Forelimb muscle (tissue), 1 donor: ENCODE measurements around the gene CCT6B. TPM values are rescaled to one million over a fixed set of nuclear protein-coding genes. Genes with fewer than 3 reads are reported as not detected.
"Not testable (repeated sequence)": the region's sequence is repeated elsewhere in the genome, so short reads cannot be mapped to it uniquely, and the experiment has no call there.

Experiments used
- DNase-seq: peaks from one replicate; pipeline ENCODE4 v3.0.0-alpha.2; 2013; ENCODE audit warnings: low read depth
- polyA plus RNA-seq: library from polyadenylated mRNA; unstranded; fragments of 120-200 nt; gene quantifications from one replicate; pipeline ENCODE4 v1.2.1, GENCODE V29; 2013; ENCODE audit not compliant: insufficient read length

The CCT6B gene
- polyA plus RNA-seq, 1 donor, result 2.5 TPM

- peak; percentile 34 for DNase-seq
Observed at GRCh38 chr17:34980681-34981537, 19.6 kb upstream of the CCT6B start.

DNA sequence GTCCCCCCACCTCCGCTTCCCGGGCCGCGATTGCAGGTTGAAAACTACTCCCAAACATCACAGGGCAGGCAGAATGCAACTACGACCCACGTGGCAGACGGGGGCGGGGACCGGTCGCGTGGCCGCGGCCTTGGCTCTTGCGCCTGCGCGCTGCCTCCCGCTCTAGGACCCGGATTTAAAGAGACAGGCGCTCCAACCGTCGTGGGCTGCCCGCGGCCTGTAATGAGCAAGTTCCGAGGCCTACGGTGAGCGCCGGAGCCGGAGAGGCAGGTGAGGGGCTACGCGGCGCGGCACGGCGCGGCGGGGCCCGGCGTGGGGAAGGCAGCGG lies 19.1 kb upstream of the CCT6B start, which contains the start of gene LIG3:
Gene LIG3, plus strand, starts transcription at position 160 of the 328 bp plus-strand sequence. CDS start 2,494 bp downstream, outside the sequence.
- DNase-seq, result peak; percentile 88

GRCh38 chr17:34979650-34980352 lies 18.5 kb upstream of the CCT6B start:
- no peak for DNase-seq

DNA sequence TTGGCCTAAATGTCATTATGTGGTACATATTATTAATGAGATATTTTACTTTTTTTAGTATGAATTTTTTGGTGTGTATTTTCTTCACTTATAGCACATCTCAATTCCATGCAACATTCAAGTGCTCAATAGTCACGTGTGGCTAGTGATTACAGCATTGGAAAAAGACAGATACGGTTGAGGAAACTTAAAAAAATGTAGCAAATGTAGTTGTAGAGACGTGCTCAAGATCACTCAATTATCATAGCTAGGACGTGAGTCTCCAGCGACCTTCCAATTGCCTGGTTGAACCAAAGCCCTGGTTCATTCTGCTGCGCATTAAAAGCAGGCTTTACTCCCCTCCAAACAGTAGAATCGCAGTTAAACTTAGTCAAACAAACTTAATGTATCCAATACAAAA lies 17.9 kb upstream of the CCT6B start:
- no peak for DNase-seq

DNA sequence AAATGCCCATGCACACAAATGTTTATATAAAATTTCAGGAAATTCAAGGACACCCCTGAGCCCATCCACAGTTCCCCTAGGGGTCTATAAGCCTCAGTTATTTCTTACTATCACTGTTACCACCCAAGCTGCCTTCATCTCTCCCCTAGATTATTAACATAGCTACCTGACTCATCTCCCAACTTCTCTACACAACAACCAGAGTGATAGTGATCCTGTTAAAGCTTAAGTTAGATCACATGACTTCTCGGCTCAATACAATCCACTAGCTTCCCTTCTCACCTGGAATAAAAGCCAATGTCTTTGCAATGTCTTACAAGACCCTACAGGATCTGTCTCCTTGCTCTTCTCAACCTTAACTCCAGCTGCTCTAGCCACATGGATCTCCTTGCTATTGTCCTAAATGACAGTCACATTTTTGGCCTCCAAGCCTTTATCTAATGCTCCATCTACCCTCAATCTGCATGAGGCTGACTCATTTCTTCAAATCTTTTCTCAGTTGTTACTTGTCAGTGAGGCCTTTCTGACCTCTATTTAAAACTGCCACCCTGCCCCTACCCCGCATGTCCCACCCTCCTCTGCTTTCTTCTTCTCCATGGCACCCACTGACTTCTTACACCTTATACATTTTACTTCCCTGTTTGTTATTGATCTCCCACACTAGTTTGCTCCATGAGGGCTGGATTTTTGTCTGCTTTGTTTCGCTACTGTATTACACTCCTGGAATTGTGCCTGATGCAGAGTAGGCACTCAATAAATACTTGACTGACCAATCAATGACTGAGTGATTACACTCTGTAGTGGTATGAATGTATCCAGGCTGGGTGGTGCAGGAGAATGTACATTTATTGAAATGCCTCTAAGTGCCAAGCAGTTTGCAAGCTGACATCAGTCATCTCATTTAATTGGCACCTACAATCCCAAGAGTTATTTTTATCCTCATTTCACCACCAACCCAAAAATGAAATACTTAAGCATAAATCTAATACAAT lies 13.8 kb upstream of the CCT6B start:
- DNase-seq, result no peak

DNA sequence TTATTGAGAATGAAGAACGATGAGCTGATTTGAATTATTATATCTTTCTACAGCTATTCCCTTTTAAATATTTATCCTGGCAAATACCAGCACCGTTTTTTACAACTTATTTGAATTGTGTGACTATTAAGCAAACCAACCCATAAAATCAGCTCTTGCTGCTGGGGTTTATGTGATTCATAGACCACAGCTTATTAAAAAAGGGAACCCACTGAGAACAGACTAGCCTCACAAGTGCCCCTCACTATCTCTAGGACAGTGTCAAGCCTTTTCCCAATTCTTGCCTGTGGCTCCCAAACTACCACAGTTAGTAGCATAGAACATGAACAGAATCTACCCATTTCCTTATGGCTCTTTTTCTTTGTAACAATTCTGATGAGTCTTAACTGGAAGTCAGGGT lies 12.9 kb upstream of the CCT6B start:
- DNase-seq, result no peak

DNA sequence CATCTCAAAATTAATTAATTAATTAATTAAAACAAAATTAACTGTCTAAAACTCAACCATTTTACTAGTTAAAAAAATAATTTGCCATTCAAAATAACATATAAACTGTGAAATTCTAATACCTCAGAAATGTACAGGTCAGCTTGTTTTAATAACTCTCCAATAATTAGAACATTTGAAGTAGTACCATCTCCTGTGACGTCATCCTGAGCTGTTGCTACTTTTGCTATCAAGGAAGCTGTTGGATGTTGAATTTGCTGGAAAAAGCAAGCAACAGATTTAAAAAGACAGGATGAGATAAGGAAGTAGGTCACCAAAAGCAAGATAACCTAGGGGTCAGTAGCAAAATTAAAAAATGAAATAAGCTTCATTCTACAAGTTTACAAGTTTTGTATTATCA lies 2.8 kb downstream of the CCT6B start:
- no peak for DNase-seq

DNA sequence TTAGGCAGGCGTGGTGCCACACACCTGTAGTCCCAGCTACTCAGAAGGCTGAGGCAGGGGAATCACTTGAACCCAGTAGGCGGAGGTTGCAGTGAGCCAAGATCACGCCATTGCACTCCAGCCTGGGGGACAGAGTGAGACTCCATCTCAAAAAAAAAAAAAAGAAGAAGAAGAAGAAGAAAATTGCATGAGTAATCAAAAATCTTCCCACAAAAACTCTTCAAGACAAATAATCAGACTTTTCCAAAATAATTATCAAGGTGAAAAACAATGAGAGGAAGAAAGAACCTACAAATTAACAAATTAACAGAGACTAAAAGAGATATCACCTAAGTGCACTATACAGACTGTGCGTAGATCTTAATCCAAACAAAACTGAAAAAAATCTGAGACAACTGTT lies 10.5 kb downstream of the CCT6B start:
- not testable (repeated sequence) for DNase-seq

GRCh38 chr17:34930283-34930682 lies 31.0 kb downstream of the CCT6B start:
- no peak for DNase-seq

- no peak for DNase-seq
Observed at GRCh38 chr17:34926661-34927060, 34.6 kb downstream of the CCT6B start.

DNA sequence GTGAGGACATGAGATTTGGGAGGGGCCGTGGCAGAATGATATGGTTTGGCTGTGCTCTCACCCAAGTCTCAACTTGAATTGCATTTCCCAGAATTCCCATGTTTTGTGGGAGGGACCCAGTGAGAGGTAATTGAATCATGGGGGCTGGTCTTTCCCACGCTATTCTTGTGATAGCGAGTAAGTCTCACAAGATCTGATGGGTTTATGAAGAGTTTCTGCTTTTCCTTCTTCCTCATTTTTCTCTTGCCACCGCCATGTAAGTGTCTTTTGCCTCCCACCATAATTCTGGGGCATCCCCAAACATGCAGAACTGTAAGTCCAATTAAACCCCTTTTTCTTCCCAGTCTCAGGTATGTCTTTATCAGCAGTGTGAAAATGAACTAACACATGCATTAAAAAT lies 40.6 kb downstream of the CCT6B start:
- DNase-seq, result no peak

GRCh38 chr17:34917381-34917780 lies 43.9 kb downstream of the CCT6B start:
- DNase-seq, result no peak

DNA sequence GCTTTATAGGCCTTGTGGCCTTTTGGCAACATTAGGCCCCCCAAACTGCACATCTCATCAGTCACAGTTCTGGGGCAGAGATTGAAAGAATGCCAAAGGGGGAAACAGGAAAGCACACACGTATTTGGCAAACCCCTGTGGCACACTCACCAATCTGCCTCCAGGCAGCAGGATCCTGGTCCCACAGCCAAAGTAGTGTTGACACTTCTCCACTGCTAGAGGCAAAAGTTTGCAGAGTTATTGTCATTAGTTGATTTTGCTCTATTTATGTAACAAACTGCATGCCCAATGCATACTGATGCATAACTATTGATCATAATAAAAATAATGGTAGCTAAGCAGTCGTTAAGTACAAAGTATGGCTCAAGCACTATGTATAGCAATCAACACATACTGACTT lies 45.1 kb downstream of the CCT6B start:
- DNase-seq, result no peak

DNA sequence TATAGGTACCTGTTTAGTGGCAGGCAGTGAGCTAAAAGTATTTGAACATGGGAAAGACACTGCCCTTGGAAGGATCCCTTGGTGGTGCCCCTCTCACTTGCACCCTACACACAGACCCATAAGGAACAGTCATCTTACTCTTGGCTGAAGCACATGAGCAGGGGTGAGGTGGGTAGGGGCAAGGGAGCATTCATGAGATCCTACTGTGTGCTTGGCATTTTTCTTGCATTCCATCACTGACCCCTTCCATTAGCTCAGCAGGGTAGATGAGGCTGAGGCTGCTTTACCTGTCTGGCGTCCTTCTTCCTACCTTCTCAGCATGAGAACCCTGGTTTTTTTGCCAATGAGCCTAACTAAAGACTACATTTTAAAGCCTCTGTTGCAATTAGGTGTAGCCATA lies 48.3 kb downstream of the CCT6B start:
- DNase-seq, result no peak

DNA sequence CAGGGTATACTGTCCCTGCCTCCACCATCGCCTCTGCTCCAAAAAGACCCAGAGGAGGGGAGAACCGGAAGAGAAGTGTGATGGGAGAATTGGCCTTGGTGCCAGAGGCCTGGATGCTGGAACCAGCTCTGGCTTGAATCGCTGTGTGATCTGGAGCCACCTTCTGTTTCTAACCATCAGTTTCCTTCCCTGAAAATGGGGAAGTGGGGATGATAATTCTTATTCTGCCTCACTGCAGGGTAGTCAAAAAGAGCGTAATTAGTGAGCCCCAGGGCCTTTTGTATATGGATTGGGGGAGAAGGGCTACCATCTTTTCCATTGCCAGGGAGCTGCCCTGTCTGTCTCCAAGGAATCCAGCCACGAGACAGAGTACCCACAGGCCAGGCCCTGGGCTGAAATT lies 52.2 kb downstream of the CCT6B start:
- no peak for DNase-seq

- no peak for DNase-seq
Observed at GRCh38 chr17:34902831-34903547, 58.3 kb downstream of the CCT6B start.

- DNase-seq, result no peak
Observed at GRCh38 chr17:34899643-34900291, 61.5 kb downstream of the CCT6B start.

GRCh38 chr17:34895383-34895782 lies 65.9 kb downstream of the CCT6B start:
- DNase-seq, result no peak

DNA sequence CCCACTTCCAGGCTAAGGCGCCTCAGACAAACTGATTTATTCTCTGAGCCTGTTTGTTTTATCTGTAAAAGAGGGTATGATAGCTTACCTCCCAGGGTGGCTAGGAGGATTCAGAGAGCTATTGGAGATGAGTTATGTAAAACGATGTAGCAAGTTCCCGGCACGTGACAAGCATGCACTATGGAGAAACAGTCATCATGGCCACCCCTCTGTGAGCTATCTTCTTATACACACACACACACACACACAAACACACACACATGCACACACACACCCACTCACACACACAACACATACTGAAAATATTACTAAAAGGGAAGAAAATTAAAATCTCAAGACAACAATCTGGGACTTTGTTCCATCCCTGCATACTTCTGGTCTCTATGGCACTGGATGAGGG lies 66.3 kb downstream of the CCT6B start:
- no peak for DNase-seq

DNA sequence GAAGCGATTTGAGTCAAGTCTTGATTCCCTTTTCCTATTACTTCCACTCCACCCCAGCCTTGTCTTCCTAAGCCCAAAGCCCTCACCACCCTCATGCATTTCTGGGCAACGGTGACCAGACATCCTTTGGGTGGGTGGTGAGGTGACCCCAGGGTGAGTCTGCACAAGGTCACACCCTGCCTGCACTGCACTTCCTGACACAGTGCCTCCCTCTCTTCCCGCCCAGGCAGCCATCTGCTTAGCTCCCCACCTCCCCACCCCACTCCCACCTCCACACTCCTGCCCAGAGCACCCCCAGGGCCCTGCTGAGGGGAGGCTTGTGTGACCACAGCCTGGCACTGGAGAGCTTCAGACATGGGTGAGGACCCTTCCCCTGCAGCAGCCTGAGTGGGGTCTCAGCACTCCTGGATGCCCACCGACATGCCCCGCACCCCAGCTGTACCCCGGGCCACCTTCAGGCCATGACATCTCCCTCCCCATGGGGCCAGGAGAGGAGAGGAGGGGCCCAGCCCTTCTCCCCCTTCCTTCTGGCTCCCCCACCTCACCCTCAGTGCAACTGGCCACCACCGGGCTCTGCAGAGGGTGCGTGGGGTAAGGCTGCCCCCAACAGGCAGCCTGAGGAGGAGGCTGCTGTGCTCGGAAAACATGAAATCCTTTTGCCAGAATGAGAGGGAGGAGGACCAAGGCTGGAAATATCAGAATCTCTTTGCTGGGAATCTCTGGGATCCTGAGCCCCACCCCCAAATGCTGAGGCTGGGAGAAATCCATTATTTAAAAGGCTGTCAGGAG lies 68.6 kb downstream of the CCT6B start:
- no peak for DNase-seq
